Fibroblast of skin of abdomen (primary cell): ENCODE data around the gene CTSK. TPM values are rescaled to one million over a fixed set of nuclear protein-coding genes. Genes with fewer than 3 reads are reported as not detected.
A peak's percentile ranks its signal among the peaks of the same experiment; 100 is the strongest.
"Not testable (repeated sequence)": the region's sequence is repeated elsewhere in the genome, so short reads cannot be mapped to it uniquely, and the experiment has no call there.

ENCODE experiments used
- DNase-seq: peaks from one replicate; pipeline ENCODE4 v3.0.0-alpha.2; 2013
- polyA plus RNA-seq, 2 experiments: library from polyadenylated mRNA; unstranded; fragments of 120-200 nt; gene quantifications; one replicate each; pipeline ENCODE4 v1.2.1, GENCODE V29; 2013; ENCODE audit not compliant: insufficient read length in 2 of 2

CTSK gene
- 82.3 TPM for polyA plus RNA-seq (2013, experiment 1 of 2; ENCODE audit: insufficient read length)
- 80.0 TPM for polyA plus RNA-seq (2013, experiment 2 of 2; ENCODE audit: insufficient read length)

DNA sequence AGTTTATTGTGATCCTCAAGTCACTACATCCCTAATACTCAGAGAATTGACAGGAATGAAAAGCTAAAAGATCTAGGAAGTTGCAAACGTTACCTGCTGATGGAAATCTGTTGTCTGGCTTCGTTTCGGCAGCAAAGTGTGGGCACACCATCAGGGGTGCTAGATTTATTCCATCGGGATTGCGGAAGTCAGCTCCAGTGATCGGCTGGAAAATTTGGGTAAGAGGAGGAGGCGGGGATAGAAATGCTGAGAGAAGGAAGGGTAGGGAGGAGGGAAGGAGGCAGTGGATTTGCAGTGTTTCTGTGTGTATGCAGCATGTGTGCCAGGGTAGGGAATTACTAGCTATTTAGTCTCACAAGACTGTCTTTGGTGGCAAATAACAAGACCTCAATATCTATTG is at the start of gene CTSK:
TSS of gene CTSK (minus strand) at position 140 of the 400 bp plus-strand sequence. CDS start 1,455 bp downstream, outside the sequence.
- DNase-seq: peak; percentile 39

- not testable (repeated sequence) for DNase-seq
These were observed 44.7 kb upstream of the CTSK start for GRCh38 chr1:150852734-150853133.

GRCh38 chr1:150850801-150851362 is 42.8 kb upstream of the CTSK start:
- DNase-seq: not testable (repeated sequence)

DNA sequence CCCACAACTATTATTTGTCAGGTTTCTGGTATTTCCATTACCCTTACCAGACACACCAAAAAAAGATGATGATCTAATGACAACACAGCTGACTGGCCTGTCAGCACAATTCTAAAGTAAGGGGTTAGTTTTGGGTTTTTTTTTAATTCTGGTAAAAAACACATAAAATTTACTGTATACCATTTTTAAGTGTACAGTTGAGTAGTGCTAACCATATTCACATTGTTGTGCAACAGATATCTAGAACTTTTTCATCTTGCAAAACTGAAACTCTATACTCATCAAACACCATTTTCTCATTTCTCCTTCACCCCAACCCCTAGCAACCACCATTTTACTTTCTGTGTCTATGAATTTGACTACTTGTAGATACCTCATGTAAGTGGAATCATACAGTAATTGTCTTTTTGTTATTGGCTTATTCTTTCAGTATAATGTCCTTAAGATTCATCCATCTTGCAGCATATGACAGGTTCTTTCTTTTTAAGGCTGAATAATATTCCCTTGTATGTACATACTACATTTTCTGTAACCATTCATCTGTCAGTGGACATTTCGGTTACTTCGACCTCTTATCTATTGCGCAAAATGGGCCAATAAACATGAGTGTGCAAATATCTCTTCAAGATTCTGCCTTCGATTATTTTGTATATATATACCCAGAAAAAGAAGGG is 38.5 kb upstream of the CTSK start:
- DNase-seq: no peak

GRCh38 chr1:150843474-150843873 is 35.4 kb upstream of the CTSK start:
- DNase-seq: no peak

- DNase-seq: no peak
These were observed 34.9 kb upstream of the CTSK start for GRCh38 chr1:150842964-150843363.

GRCh38 chr1:150842343-150842742 is 34.3 kb upstream of the CTSK start:
- DNase-seq: no peak

- no peak for DNase-seq
These were observed 33.6 kb upstream of the CTSK start for GRCh38 chr1:150841626-150842025.

- DNase-seq: not testable (repeated sequence)
These were observed 32.8 kb upstream of the CTSK start for GRCh38 chr1:150840850-150841249.

DNA sequence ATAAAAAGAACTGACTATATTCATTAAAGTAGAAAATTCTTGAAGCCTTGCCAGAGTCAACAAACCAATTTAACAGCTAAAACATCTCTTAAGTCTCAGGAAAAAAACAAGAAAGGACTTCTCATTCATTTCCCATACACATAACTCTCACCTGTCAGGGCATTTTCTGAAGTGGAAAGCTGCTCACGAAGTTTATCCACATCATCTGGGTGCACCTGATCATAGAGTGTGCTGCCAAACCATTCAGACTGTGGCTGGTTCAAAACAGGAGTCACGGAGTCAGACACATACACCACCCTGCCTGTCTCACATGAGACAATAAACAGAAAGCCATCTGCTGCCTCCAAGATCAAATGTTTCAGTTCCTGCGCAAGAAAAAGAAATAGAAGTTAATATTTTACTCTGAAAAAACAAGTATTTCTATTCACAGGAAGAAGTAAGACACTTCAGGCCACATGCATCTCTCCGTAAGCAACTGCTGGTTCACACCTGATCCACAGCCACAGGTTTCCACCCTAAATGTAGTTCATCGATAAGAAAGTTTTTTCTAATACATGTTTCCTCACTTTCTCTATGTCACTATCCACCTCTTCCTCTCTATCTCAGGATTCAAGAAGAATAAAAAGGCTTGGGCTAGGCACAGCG is 28.2 kb upstream of the CTSK start:
- no peak for DNase-seq

DNA sequence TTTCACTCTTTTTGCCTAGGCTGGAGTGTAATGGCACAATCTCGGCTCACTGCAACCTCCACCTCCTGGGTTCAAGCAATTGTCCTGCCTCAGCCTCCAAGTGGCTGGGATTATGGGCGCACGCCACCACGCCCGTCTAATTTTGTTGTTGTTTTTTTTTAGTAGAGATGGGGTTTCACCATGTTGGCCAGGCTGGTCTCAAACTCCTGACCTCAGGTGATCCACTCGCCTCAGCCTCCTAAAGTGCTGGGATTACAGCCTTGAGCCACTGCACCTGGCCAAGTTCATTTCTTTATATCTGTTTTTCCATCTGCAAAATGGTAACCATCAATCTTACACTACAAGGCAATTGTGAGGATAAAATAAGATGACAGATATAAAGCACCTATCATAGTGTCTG is 25.9 kb upstream of the CTSK start:
- not testable (repeated sequence) for DNase-seq

- no peak for DNase-seq
These were observed 24.5 kb upstream of the CTSK start for GRCh38 chr1:150832597-150832996.

DNA sequence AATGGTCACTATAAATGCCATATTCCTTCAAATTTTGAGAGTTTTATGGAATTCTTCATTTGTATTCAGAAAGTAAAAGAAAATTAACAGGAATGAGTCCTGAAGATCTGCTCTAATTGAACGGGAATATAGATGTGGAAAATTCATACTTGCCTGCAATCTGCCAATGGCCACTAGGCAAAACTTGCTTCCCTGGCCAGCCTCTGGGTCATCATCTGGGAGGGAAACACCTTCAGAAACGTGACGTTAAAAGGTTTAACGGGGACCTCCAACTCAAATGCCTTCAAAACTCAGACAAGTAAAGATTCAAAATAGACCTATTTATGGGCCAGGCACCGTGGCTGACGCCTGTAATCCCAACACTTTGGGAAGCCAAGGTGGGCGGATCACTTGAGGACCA is 21.7 kb upstream of the CTSK start:
- no peak for DNase-seq

DNA sequence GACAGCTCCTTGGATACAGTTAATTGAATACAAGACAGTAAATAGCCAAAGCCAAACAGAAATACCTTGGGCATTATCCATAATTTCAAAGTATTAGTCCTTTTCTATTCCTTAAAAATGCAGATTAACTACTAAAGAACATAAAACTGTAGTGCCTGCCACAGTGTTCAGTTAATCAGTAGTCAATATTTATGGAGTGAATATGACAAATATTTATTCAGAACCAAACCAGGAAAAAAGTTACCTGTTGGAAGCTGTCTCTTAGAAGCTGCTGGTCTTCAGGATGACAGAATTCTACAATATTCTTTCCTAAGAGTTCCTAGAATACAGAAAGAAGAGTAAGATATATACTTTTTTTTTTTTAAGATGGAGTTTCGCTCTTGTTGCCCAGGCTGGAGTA is 18.2 kb upstream of the CTSK start:
- DNase-seq: no peak

DNA sequence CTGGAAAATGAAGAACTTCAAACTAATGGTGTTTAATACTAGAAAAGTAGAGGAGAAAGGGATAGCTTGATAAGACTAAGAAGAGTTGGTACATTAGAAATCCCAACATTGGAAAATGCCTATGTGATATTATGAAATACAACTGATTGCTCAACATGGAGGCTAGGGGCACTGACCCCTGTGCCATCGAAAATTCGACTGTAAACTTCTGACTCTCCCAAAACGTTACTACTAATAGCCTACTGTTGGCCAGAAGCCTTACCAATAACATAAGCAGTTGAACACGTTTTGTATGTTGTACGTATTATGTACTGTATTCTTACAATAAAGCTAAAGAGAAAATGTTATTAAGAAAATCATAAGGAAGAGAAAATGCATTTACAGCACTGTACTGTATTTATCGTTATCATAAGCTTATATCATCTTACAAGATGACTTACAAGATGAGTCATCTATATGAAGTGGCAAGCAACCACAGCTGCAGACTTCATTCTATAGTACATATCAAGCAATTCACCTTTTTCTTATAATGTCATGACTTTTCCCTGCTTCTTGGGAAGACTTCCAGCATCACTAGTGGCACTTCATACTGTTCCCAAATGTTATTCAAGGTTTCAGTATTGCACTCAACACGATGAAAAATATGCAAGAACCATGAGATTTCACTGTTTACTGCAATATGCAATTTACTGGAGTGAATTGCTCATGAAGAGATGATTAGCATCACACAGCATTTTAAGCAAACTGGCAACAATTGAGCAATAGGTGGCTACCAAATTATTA is 12.9 kb upstream of the CTSK start:
- DNase-seq: peak; percentile 32

DNA sequence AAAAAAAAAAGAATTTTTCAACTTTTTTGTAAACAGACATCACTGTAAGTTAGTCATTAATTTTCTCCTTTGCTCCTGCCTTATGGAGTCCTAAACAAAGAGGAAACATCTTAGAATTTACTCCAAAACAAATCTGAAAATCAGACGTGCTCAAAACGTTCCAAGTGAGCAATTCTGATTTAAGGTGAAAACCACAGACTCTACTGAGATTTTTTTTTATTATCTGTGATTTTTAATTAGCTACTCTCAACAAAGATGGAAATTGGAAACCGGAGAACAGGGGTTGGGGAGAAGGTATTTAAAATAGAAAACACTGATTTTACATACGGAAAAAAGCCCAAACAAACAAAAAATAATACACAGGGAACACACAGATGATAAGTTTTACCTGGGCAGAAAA is 7.8 kb upstream of the CTSK start:
- DNase-seq: no peak

GRCh38 chr1:150813028-150813707 is 5.1 kb upstream of the CTSK start:
- DNase-seq: peak; percentile 61

- DNase-seq: no peak
These were observed 3.0 kb upstream of the CTSK start for GRCh38 chr1:150810958-150811659.

DNA sequence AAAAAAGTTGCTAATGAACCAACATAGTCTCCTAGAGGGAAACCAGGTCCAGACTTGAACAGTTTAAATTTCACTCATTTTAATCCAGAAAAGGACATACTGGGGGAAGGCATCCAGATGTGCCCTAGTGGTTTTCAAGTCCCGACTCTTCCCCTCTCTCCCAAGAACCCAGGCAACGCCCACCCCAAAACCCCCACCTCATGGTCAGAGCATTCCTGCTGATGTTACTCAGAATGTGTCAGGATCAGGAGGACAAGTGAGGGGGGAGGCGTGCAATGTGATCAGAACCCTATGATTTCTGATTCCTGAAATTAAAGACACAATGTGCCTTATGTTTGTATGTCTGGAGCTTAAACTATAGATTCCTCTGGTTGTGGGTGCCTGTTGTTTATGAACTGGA is 1.6 kb upstream of the CTSK start:
- DNase-seq: peak; percentile 89

GRCh38 chr1:150808846-150809245 is 786 bp upstream of the CTSK start:
- DNase-seq: peak; percentile 53

GRCh38 chr1:150807249-150808023 is 624 bp downstream of the CTSK start:
- peak; percentile 55 for DNase-seq
